Measurements from ENCODE around the gene MALRD1.

DNA sequence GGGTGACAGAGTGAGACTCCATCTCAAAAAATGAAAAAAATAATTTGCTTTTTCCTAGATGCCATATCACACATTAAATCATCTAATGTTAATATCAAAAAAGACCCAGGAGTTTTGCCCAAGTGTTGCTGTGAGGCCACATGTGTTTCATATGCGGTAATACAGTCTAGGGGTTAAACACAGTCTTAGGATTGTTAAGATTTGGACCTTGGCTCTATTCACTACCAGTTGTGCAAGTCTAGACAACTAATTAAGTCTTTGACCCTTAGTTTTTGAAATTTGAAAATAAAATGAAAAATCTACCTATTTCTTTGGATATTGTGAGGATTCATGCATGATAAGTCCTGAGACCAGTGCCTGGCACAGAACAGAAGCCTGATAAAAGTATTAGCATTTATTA, 14.9 kb upstream of the MALRD1 start:
- TF ChIP-seq POLR2A (IDR thresholded peaks at IDR 0.05; ENCODE audit: low read length) (no peak), GATA1 (IDR thresholded peaks at IDR 0.05; ENCODE audit: low read depth, low read length) (no peak)

All from erythroblast (primary cell).